Astrocyte of the spinal cord (primary cell): ENCODE data around the gene SRRM2.

Experiments used
- DNase-seq: peaks from one replicate; pipeline ENCODE4 v3.0.0; 2011; ENCODE audit warnings: low read depth, low spot score
- H3K4me3 ChIP-seq: 2 replicates; pipeline ENCODE4 v1.5.1; 2011; ENCODE audit warnings: low read depth, mild to moderate bottlenecking, low read length, moderate library complexity
- CTCF ChIP-seq: IDR thresholded peaks from 2 replicates; pipeline ENCODE4 v1.5.1; 2012; ENCODE audit warnings: low read depth, mild to moderate bottlenecking, low read length, inconsistent platforms
- in situ Hi-C: cut with HindIII; loops from 2 replicates; pipeline ENCODE4 v1.10.0; 2017; ENCODE audit warnings: low sequenced_read_pairs

SRRM2 gene

GRCh38 chr16:2813771-2814221 lies 61.4 kb downstream of the SRRM2 start:
- no peak for DNase-seq
- TF ChIP-seq CTCF = no peak
- H3K4me3 ChIP-seq = no peak overlapping the region
- in situ Hi-C loops = no loop called here

- no peak overlapping the region for H3K4me3 ChIP-seq
- DNase-seq = no peak
- in situ Hi-C loops = no loop called here
- no peak for TF ChIP-seq CTCF
Observed at GRCh38 chr16:2814551-2815298, 62.3 kb downstream of the SRRM2 start.

GRCh38 chr16:2815299-2815771 lies 62.9 kb downstream of the SRRM2 start:
- no peak for DNase-seq
- in situ Hi-C loops = no loop called here
- no peak for TF ChIP-seq CTCF
- no peak overlapping the region for H3K4me3 ChIP-seq

- no peak for TF ChIP-seq CTCF
- no peak for DNase-seq
- H3K4me3 ChIP-seq = no peak within 1 kb of the TSS
- in situ Hi-C loops = no loop called here
Observed at GRCh38 chr16:2816751-2817339, 64.4 kb downstream of the SRRM2 start, which contains the start of gene PRSS21. Gene PRSS21 (plus strand): TSS chr16:2817237. CDS start chr16:2817269, 32 bp downstream.

GRCh38 chr16:2817340-2818271 lies 65.2 kb downstream of the SRRM2 start:
- in situ Hi-C loops = no loop called here
- DNase-seq = no peak
- H3K4me3 ChIP-seq = no peak overlapping the region
- no peak for TF ChIP-seq CTCF

GRCh38 chr16:2818272-2818876 lies 65.9 kb downstream of the SRRM2 start:
- no peak for DNase-seq
- no peak for TF ChIP-seq CTCF
- in situ Hi-C loops = no loop called here
- no peak overlapping the region for H3K4me3 ChIP-seq
